Left ventricle myocardium inferior (tissue), 1 donor: ENCODE data around the gene COL5A3. TPM values are rescaled to one million over a fixed set of nuclear protein-coding genes. Genes with fewer than 3 reads are reported as not detected.

Experiments used
- DNase-seq: peaks from one replicate; pipeline ENCODE4 v3.0.0-alpha.2; 2020
- H3K27ac ChIP-seq: fragments of 200-600 bp; replicated peaks from 2 replicates; pipeline ENCODE4 v1.8.0; 2021
- H3K27me3 ChIP-seq: fragments of 200-600 bp; 2 replicates; pipeline ENCODE4 v1.8.0; 2021; ENCODE audit warnings: low read depth
- H3K36me3 ChIP-seq: fragments of 200-600 bp; 2 replicates; pipeline ENCODE4 v1.8.0; 2021
- H3K4me1 ChIP-seq: fragments of 200-600 bp; 2 replicates; pipeline ENCODE4 v1.8.0; 2021
- H3K4me3 ChIP-seq: fragments of 200-600 bp; 2 replicates; pipeline ENCODE4 v1.8.0; 2021; ENCODE audit warnings: mild to moderate bottlenecking, moderate library complexity
- H3K9me3 ChIP-seq: fragments of 200-600 bp; replicated peaks from 2 replicates; pipeline ENCODE4 v1.8.0; 2021
- intact Hi-C: fragments of 100-400 bp; cut with micrococcal nuclease; formaldehyde crosslinking; loops from one replicate; pipeline ENCODE4 v1.11.0; 2022
- total RNA-seq: library from RNA; stranded (reverse); fragmentation: NEBNext Ultra II Directional; extraction: Animal tissue kit (Norgen Biotek cat#: 25700); gene quantifications from one replicate; pipeline ENCODE4 v1.2.1, GENCODE V29; 2021
- TF ChIP-seq, protein P1 (sequence below): fragments of 200-600 bp; IDR thresholded peaks from 2 replicates; pipeline ENCODE4 v1.8.0; 2021; ENCODE audit warnings: antibody characterized with exemption, mild to moderate bottlenecking, borderline replicate concordance
- donor health status: DM: no; HTN: yes; CAD: no; lungs with severe emphysema.

Gene COL5A3
- total RNA-seq, 1 donor from 2014 or later, result 8.7 TPM

DNA sequence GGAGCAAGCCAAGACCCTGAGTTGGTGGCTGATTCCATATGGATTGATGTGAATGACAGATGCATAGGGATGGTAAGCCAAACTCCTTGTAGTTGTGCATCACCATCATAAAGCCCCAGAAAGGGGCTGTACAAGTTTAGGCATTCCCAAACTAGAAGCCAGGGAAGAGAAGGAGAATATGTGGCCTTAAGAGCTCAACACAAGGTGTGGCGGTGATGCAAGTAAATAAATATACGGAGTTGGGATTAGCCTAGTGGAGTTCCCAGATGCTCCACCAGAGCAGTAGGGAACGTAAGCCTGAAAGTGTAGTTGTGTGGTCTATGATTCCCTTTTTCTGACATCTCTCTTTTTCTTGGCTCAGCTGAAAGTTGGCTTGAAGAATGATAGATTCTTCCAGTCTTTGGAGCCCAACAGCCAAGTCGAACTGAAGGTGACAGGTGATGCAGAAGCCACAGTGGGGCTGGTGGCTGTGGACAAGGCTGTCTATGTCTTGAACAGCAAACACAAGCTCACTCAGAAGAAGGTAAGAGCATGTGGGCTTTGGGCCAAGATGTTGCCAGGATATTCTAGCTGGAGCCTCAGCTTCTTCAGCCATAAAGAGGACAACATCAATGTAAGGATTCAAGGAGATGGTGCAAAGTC, 33.1 kb upstream of the COL5A3 start:
- TF ChIP-seq, protein P1, sequence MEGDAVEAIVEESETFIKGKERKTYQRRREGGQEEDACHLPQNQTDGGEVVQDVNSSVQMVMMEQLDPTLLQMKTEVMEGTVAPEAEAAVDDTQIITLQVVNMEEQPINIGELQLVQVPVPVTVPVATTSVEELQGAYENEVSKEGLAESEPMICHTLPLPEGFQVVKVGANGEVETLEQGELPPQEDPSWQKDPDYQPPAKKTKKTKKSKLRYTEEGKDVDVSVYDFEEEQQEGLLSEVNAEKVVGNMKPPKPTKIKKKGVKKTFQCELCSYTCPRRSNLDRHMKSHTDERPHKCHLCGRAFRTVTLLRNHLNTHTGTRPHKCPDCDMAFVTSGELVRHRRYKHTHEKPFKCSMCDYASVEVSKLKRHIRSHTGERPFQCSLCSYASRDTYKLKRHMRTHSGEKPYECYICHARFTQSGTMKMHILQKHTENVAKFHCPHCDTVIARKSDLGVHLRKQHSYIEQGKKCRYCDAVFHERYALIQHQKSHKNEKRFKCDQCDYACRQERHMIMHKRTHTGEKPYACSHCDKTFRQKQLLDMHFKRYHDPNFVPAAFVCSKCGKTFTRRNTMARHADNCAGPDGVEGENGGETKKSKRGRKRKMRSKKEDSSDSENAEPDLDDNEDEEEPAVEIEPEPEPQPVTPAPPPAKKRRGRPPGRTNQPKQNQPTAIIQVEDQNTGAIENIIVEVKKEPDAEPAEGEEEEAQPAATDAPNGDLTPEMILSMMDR, result no peak
- Histone ChIP-seq H3K4me3 (no peak overlapping the region), H3K9me3 (peaks cover 70% of the 10 kb centered on the region), H3K27me3 (peaks cover 49% of the 10 kb centered on the region), H3K27ac (no peak overlapping the region), H3K4me1 (no peaks in the 10 kb centered on the region), H3K36me3 (peaks cover 4% of the 10 kb centered on the region)
- no peak for DNase-seq
- intact Hi-C loops, result no loop called here

DNA sequence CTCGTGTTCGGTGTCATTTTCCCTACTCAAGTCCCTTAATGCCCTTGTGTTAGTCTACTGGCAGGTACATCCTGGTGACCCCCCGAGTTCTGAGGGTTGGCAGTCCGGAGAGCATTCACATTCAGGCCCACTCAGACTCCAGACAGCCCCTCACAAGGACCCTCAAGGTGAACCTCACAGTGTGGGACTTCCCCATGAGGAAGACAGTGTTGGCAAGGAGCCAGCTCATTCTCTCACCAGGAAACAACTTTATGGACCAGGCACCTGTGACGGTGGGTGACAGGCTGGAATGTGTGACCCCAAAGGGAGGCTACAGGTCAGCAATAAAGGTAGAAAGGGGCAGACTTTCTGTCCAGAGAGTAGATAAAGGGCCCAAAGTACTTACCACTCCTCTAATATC, 27.5 kb upstream of the COL5A3 start:
- Histone ChIP-seq H3K4me3 (no peak overlapping the region), H3K4me1 (no peaks in the 10 kb centered on the region), H3K36me3 (no peaks in the 10 kb centered on the region), H3K9me3 (peaks cover 28% of the 10 kb centered on the region), H3K27me3 (peaks cover 76% of the 10 kb centered on the region), H3K27ac (no peak overlapping the region)
- intact Hi-C loops, result no loop called here
- DNase-seq, result no peak
- TF ChIP-seq, protein P1, result no peak

DNA sequence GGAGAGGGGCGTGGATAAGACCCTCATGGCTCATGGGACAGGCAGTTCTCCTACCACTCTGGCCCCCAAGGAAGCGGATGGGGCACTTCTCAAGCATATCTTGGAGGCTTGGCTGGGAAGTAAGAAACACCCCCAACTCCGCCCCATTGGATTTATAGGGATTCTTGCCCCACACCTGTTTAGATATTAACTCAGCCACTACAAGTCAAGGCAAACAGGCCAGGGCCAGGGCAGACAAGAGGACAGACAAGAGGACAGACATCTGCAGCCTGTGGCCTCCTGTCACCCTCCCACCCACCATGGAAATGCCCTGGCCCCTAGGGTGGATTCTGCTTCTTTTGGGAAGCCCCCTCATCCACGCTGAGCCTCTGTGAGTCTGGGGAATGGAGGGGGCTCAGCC, 27.1 kb upstream of the COL5A3 start:
- intact Hi-C loops, result no loop called here
- Histone ChIP-seq H3K4me1 (no peaks in the 10 kb centered on the region), H3K27ac (no peak overlapping the region), H3K9me3 (peaks cover 24% of the 10 kb centered on the region), H3K4me3 (no peak overlapping the region), H3K36me3 (no peaks in the 10 kb centered on the region), H3K27me3 (peaks cover 80% of the 10 kb centered on the region)
- no peak for DNase-seq
- TF ChIP-seq, protein P1, result no peak

DNA sequence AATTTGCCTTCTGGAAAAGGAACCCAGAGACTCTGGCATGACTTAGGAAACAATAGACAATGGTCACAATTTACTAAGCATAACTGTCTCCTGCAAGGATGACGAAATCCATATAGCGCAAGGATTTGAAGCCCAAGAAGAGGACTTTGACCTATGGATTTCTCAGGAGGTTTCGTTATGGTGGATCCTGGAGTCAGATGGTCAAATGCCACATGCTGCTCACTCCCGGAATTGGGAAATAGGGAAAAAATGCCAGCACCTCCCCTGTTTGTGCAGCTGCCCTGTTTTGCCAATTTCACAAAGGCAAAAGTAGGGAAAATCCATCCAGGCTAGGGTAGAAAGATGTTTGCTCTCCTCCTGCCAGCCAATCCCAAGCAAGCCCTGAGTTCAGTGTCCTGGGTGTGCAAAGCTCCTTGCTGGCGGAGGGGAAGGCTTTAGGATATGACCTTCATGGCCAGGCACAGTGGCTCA, 26.3 kb upstream of the COL5A3 start:
- Histone ChIP-seq H3K27me3 (peaks cover 87% of the 10 kb centered on the region), H3K27ac (no peak overlapping the region), H3K4me1 (no peaks in the 10 kb centered on the region), H3K9me3 (peaks cover 16% of the 10 kb centered on the region), H3K4me3 (no peak overlapping the region), H3K36me3 (no peaks in the 10 kb centered on the region)
- TF ChIP-seq, protein P1, result no peak
- no peak for DNase-seq
- intact Hi-C loops, result no loop called here

DNA sequence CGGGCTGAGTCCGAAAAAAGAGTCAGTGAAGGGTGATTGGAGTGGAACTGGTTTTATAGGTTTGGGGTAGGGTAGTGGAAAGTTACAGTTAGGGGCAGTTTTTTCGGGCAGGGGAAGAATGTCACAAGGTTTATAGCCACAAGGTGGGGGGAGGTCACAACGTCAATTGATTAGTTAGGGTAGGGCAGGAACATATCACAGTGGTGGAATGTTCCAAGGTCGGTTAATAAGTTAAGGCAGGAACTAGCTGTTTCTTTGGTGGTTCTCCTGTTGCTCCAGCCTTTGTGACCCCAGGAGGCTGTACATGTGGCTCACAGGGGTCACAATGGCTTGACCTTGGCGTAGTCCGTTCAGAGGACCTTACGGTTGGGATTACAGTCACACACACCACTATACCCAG, 23.3 kb upstream of the COL5A3 start:
- Histone ChIP-seq H3K9me3 (no peaks in the 10 kb centered on the region), H3K27ac (no peak overlapping the region), H3K4me1 (no peaks in the 10 kb centered on the region), H3K36me3 (no peaks in the 10 kb centered on the region), H3K4me3 (no peak overlapping the region), H3K27me3 (peaks cover 87% of the 10 kb centered on the region)
- intact Hi-C loops, result no loop called here
- TF ChIP-seq, protein P1, result no peak
- no peak for DNase-seq
